NB4 (cell line): ENCODE data around the gene OBP2A.

Experiments used
- DNase-seq: peaks from one replicate; pipeline ENCODE4 v3.0.0; 2010; ENCODE audit warnings: low read depth
- H3K4me3 ChIP-seq: one replicate; pipeline ENCODE4 v1.5.1; 2011; ENCODE audit warnings: mild to moderate bottlenecking, low read depth, low read length, moderate library complexity
- MYC ChIP-seq: IDR thresholded peaks from 2 replicates; pipeline ENCODE4 v1.6.1; 2011; ENCODE audit warnings: low read depth, low read length
- POLR2A ChIP-seq: IDR thresholded peaks from 2 replicates; pipeline ENCODE4 v1.6.1; 2011; ENCODE audit warnings: mild to moderate bottlenecking; ENCODE audit not compliant: insufficient read length; ENCODE audit errors: extremely low read depth
- TF ChIP-seq, protein P1 (sequence below): IDR thresholded peaks from 2 replicates; pipeline ENCODE4 v1.6.1; 2011; ENCODE audit warnings: low read depth, low read length
- TF ChIP-seq, protein P2 (sequence below): IDR thresholded peaks from one replicate; pipeline ENCODE4 v1.5.1; 2012; ENCODE audit warnings: low read depth, low read length

The OBP2A gene

DNA sequence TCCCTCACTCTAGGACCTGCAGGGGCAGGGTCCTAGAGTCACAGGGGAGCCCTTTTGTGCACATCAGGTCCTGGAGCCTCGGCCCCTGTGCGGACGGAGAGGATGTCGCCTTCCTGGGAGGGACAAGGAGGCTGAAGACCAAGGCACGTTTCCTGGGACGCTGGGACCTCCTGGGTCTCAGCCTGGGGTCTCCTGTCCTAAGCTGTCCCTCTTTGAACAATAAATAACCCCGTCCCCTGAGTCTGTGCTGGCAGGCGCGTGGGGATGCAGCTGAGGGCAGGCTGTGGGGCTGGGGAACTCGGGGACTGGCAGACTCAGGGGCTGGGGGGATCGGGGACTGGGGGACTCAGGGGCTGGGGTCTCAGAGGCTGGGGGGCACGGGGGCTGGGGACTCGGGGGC is 46.7 kb downstream of the OBP2A start:
- TF ChIP-seq, protein P1, sequence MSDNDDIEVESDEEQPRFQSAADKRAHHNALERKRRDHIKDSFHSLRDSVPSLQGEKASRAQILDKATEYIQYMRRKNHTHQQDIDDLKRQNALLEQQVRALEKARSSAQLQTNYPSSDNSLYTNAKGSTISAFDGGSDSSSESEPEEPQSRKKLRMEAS = no peak
- no peak for TF ChIP-seq POLR2A
- TF ChIP-seq, protein P2, sequence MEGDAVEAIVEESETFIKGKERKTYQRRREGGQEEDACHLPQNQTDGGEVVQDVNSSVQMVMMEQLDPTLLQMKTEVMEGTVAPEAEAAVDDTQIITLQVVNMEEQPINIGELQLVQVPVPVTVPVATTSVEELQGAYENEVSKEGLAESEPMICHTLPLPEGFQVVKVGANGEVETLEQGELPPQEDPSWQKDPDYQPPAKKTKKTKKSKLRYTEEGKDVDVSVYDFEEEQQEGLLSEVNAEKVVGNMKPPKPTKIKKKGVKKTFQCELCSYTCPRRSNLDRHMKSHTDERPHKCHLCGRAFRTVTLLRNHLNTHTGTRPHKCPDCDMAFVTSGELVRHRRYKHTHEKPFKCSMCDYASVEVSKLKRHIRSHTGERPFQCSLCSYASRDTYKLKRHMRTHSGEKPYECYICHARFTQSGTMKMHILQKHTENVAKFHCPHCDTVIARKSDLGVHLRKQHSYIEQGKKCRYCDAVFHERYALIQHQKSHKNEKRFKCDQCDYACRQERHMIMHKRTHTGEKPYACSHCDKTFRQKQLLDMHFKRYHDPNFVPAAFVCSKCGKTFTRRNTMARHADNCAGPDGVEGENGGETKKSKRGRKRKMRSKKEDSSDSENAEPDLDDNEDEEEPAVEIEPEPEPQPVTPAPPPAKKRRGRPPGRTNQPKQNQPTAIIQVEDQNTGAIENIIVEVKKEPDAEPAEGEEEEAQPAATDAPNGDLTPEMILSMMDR = no peak
- no peak for TF ChIP-seq MYC
- no peak overlapping the region for H3K4me3 ChIP-seq
- DNase-seq = no peak

DNA sequence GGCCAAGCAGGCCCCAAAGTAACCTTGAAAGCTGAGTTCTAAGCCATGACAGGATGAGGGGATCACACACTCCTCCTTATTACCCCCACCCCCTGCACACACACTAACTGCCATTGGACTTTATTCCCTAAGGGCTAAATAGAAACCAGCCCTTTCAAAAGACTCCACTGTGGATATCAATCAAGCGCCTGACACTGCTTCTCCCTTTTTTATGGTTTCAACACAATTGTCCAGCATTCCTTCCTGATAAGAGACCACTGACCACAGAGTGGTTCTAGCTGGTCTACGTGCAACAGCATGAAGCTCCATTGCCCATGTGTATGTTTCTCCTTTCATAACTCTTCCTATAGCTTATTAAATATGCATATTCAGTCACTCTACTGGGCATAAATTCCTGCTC is 50.3 kb downstream of the OBP2A start:
- H3K4me3 ChIP-seq = no peak overlapping the region
- TF ChIP-seq, protein P1 = no peak
- TF ChIP-seq MYC = no peak
- TF ChIP-seq, protein P2 = no peak
- TF ChIP-seq POLR2A = no peak

More for the DNA sequence above, 50.3 kb downstream of the OBP2A start:
- peak; percentile 26 for DNase-seq
